ENCODE results near the gene DIAPH2.

GRCh38 chrX:97344724-97345123, 660.1 kb downstream of the DIAPH2 start:
- TF ChIP-seq CTCF (IDR thresholded peaks at IDR 0.05) = no peak
- TF ChIP-seq POLR2A (IDR thresholded peaks at IDR 0.05) = no peak

Data from breast epithelium (tissue), 3 donors.